22Rv1 (cell line): ENCODE results near the gene KLHDC4.

Experiments used
- ZFX ChIP-seq: fragments of 450-650 bp; IDR thresholded peaks from 2 replicates; pipeline ENCODE4 v1.6.1; 2017; ENCODE audit warnings: antibody characterized with exemption, borderline replicate concordance
- TF ChIP-seq, protein P1 (sequence below): fragments of 450-650 bp; IDR thresholded peaks from 2 replicates; pipeline ENCODE4 v1.5.1; 2017; ENCODE audit warnings: mild to moderate bottlenecking

DNA sequence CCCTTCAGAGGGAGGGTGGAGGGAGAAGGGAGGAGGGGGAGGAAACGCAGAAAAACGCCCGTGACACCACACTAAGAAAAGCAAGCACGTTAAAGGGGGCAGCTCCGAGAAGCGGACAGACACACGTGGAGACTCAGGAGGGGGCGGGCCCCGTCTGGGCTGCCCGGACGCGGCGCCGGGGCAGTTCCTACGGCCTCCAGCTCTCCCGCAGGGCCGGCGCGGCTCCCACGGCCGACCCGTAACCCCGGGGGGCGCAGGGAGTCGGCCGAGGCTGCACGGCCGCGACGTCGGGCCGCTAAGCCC lies 362 bp downstream of the KLHDC4 start:
- TF ChIP-seq, protein P1, sequence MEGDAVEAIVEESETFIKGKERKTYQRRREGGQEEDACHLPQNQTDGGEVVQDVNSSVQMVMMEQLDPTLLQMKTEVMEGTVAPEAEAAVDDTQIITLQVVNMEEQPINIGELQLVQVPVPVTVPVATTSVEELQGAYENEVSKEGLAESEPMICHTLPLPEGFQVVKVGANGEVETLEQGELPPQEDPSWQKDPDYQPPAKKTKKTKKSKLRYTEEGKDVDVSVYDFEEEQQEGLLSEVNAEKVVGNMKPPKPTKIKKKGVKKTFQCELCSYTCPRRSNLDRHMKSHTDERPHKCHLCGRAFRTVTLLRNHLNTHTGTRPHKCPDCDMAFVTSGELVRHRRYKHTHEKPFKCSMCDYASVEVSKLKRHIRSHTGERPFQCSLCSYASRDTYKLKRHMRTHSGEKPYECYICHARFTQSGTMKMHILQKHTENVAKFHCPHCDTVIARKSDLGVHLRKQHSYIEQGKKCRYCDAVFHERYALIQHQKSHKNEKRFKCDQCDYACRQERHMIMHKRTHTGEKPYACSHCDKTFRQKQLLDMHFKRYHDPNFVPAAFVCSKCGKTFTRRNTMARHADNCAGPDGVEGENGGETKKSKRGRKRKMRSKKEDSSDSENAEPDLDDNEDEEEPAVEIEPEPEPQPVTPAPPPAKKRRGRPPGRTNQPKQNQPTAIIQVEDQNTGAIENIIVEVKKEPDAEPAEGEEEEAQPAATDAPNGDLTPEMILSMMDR = no peak
- TF ChIP-seq ZFX = no peak
